Measurements from ENCODE around the gene LINGO3. TPM values are rescaled to one million over a fixed set of nuclear protein-coding genes. Genes with fewer than 3 reads are reported as not detected.

The LINGO3 gene
- total and polyA plus RNA-seq, 10 donors: 0.26 to 2.6 (median 0.76) TPM

DNA sequence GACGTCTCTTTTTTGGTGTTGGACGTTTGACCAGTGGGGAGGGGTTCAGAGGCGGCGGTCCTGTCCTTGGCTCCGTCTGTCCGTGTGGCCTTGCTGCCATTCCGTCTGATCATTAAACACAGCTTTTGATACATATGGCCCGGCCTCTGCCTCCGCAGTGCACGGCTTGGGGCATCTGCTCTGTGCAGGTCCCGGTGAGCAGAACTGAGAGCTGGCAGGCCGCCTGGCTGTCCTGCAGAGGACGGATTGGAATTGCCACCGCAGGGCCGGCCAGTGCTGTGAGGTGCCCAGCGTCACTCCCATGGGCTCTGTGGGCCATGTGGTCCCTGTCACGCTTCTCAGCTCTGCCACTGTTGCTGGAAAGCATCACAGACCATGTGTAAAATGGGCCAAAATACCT is 46.7 kb upstream of the LINGO3 start:
- DNase-seq: no peak
- H3K27me3 ChIP-seq (replicated peaks in 1 of 7): peaks cover 0 to under 1% (median 0%) of the 10 kb centered on the region in 7 donors
- no peak overlapping the region for H3K4me3 ChIP-seq
- H3K27ac ChIP-seq: no peak overlapping the region
- H3K9me3 ChIP-seq: no peaks in the 10 kb centered on the region
- no peaks in the 10 kb centered on the region for H3K4me1 ChIP-seq
- peaks cover 0 to 55% (median 31%) of the 10 kb centered on the region in 6 donors for H3K36me3 ChIP-seq
- TF ChIP-seq POLR2AphosphoS5 (IDR thresholded peaks at IDR 0.05) (no peak), POLR2A (IDR thresholded peaks at IDR 0.05) (no peak)
- TF ChIP-seq, protein P1, sequence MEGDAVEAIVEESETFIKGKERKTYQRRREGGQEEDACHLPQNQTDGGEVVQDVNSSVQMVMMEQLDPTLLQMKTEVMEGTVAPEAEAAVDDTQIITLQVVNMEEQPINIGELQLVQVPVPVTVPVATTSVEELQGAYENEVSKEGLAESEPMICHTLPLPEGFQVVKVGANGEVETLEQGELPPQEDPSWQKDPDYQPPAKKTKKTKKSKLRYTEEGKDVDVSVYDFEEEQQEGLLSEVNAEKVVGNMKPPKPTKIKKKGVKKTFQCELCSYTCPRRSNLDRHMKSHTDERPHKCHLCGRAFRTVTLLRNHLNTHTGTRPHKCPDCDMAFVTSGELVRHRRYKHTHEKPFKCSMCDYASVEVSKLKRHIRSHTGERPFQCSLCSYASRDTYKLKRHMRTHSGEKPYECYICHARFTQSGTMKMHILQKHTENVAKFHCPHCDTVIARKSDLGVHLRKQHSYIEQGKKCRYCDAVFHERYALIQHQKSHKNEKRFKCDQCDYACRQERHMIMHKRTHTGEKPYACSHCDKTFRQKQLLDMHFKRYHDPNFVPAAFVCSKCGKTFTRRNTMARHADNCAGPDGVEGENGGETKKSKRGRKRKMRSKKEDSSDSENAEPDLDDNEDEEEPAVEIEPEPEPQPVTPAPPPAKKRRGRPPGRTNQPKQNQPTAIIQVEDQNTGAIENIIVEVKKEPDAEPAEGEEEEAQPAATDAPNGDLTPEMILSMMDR (IDR thresholded peaks at IDR 0.05 in 8 of 11, conservative IDR thresholded peaks at IDR 0.05 in 3 of 11): no peak
- WGBS, 5 donors: 83 to 95% (median 90%) methylated on average over 16 to 17 of the region's 17 CpGs
- intact Hi-C loops (cut with DNase I; ENCODE audit: low total_unique reads): no loop called here

DNA sequence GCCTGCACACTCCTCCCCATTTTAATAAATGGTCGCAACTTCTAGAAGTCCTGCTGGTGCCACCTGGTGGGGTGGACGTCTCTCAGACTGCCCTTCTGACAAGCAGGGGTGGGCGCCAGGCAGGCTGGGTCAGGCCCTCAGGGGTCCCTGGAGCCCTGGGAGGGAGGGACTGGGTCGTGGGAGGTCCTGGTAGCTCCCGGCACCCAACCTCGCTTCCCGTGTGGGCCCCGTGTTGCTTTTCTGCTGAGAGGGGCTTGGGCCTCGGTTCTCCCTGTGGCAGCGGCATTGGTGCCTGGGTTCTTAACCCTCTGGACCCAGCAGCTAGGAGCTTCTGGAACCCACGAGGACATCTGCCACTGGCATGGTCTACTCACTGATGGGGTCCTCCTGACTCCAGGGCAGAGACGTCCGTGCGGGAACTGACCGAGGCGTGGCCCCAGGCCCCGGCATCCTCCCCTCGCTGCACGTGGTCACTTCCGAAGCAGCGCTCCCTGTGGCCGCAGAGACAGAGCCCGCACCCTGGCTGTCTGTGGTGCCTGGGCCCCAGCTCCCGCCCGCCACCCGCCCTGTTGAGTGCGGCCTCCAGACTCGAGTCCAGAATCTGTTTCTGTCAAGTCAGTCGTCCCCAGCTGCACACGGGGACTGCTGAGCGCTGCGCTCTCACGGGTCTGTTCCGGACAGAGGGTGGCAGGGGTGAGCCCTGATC is 46.1 kb upstream of the LINGO3 start:
- intact Hi-C loops (cut with DNase I; ENCODE audit: low total_unique reads): no loop called here
- no peak for DNase-seq
- WGBS, 5 donors: 90 to 94% (median 93%) methylated on average over 18 to 34 of the region's 34 CpGs
- H3K4me3 ChIP-seq: no peak overlapping the region
- no peaks in the 10 kb centered on the region for H3K27me3 ChIP-seq (replicated peaks in 1 of 7)
- H3K9me3 ChIP-seq: no peaks in the 10 kb centered on the region
- TF ChIP-seq, protein P1 (IDR thresholded peaks at IDR 0.05 in 8 of 11, conservative IDR thresholded peaks at IDR 0.05 in 3 of 11): no peak
- TF ChIP-seq POLR2A (IDR thresholded peaks at IDR 0.05) (no peak), POLR2AphosphoS5 (IDR thresholded peaks at IDR 0.05) (no peak)
- H3K36me3 ChIP-seq: peaks cover 0 to 55% (median 31%) of the 10 kb centered on the region in 6 donors
- H3K27ac ChIP-seq: no peak overlapping the region
- no peaks in the 10 kb centered on the region for H3K4me1 ChIP-seq

DNA sequence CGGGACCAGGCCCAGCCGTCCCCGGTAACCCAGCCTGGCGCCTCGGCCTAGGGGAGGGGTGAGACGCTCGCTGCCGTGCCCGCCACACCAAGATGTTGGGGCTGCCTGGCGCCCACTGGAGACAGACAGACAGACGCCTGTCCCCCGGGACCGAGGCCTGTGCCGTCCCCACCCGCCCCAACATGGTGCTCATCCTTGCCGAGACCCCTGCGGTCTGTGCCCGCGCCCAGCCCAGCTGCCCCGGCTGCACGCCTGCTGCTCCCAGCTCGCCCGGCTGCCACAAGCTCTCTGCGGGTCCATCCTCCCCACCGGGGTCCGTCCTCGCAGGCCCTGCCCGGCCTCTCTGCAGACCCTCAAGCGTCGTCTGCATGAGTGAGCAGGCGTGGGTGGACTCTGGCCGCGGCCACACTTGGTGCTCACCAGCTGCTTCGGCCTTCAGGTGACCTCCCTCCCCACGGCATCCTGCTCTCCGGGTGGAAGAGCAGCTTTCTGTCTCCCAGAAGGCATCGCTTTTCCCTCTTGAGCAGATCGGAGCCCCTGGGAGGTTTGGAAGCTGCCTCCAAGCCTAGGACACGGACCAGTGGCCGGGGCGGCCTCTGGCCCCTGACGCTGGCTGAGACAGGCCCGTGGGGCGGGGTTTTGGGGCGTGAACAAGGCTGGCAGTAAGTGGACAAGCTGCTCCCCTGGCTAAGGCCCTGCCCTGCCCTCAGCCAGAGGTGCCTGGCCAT is 45.4 kb upstream of the LINGO3 start:
- no peak for DNase-seq
- TF ChIP-seq POLR2A (IDR thresholded peaks at IDR 0.05) (no peak), POLR2AphosphoS5 (IDR thresholded peaks at IDR 0.05) (peak in 1 of 3 donors; percentile 1)
- TF ChIP-seq, protein P1 (IDR thresholded peaks at IDR 0.05 in 8 of 11, conservative IDR thresholded peaks at IDR 0.05 in 3 of 11): no peak
- Histone ChIP-seq H3K9me3 (no peaks in the 10 kb centered on the region), H3K27ac (no peak overlapping the region), H3K4me3 (no peak overlapping the region), H3K27me3 (replicated peaks in 1 of 7) (no peaks in the 10 kb centered on the region), H3K4me1 (no peaks in the 10 kb centered on the region), H3K36me3 (peaks cover 0 to 62% (median 31%) of the 10 kb centered on the region in 6 donors)
- WGBS, 5 donors: 91 to 100% (median 94%) methylated on average over 1 to 45 of the region's 45 CpGs
- intact Hi-C loops (cut with DNase I; ENCODE audit: low total_unique reads): no loop called here

DNA sequence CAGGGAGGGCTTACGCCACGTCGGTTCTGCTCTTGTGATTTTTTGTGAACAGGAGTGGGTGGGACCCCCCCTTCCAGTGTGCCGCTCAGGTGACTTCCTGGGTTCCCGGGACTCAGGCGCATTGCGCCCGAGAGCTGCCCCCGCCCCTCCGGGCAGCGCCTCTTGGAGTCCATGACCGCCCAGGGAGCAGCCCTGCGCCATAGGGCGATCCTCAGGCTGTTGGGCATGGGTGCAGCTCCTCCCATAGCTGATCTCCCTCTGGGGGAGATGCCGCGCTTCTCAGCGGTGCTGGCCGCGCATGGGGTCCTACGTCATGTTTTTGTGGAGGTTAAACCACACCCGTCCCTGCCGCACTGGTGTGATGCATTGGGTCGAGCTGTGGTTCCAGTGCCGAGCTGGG is 44.2 kb upstream of the LINGO3 start:
- TF ChIP-seq, protein P1 (IDR thresholded peaks at IDR 0.05 in 8 of 11, conservative IDR thresholded peaks at IDR 0.05 in 3 of 11): no peak
- TF ChIP-seq POLR2AphosphoS5 (IDR thresholded peaks at IDR 0.05): no peak
- TF ChIP-seq POLR2A (IDR thresholded peaks at IDR 0.05): no peak
- Histone ChIP-seq H3K27me3 (replicated peaks in 1 of 7) (no peaks in the 10 kb centered on the region), H3K36me3 (peaks cover 0 to 63% (median 31%) of the 10 kb centered on the region in 6 donors), H3K27ac (no peak overlapping the region), H3K4me3 (no peak overlapping the region), H3K4me1 (no peaks in the 10 kb centered on the region), H3K9me3 (no peaks in the 10 kb centered on the region)
- intact Hi-C loops (cut with DNase I; ENCODE audit: low total_unique reads): no loop called here
- DNase-seq: no peak
- 92 to 98% (median 94%) methylated on average over 10 to 24 of the region's 24 CpGs for WGBS, 5 donors

All from spleen (tissue), 11 donors.